GM12892 (cell line): ENCODE data around the gene PROC.

Experiments
- POLR2A ChIP-seq: IDR thresholded peaks from 2 replicates; pipeline ENCODE4 v1.6.1; 2011; ENCODE audit warnings: low read depth, low read length, control low read depth
- POLR2AphosphoS5 ChIP-seq: IDR thresholded peaks from 2 replicates; pipeline ENCODE4 v1.6.1; 2011; ENCODE audit warnings: low read depth, low read length, control low read depth
- TAF1 ChIP-seq: IDR thresholded peaks from 2 replicates; pipeline ENCODE4 v1.6.1; 2011; ENCODE audit warnings: low read depth, mild to moderate bottlenecking, control low read depth, low read length, borderline replicate concordance

GRCh38 chr2:127462461-127462860 is 44.2 kb downstream of the PROC start:
- TF ChIP-seq TAF1: no peak
- no peak for TF ChIP-seq POLR2A
- no peak for TF ChIP-seq POLR2AphosphoS5
